CMK (cell line): ENCODE measurements around the gene RHBDL3.
"Not testable (repeated sequence)": the region's sequence is repeated elsewhere in the genome, so short reads cannot be mapped to it uniquely, and the experiment has no call there.

Source experiments
- DNase-seq: peaks from one replicate; pipeline ENCODE4 v3.0.0-alpha.2; 2010; ENCODE audit warnings: low read depth

The RHBDL3 gene

GRCh38 chr17:32323811-32324491 lies 58.3 kb downstream of the RHBDL3 start:
- DNase-seq = no peak

GRCh38 chr17:32327911-32328310 lies 62.3 kb downstream of the RHBDL3 start:
- no peak for DNase-seq

GRCh38 chr17:32330147-32330546 lies 64.5 kb downstream of the RHBDL3 start:
- no peak for DNase-seq

DNA sequence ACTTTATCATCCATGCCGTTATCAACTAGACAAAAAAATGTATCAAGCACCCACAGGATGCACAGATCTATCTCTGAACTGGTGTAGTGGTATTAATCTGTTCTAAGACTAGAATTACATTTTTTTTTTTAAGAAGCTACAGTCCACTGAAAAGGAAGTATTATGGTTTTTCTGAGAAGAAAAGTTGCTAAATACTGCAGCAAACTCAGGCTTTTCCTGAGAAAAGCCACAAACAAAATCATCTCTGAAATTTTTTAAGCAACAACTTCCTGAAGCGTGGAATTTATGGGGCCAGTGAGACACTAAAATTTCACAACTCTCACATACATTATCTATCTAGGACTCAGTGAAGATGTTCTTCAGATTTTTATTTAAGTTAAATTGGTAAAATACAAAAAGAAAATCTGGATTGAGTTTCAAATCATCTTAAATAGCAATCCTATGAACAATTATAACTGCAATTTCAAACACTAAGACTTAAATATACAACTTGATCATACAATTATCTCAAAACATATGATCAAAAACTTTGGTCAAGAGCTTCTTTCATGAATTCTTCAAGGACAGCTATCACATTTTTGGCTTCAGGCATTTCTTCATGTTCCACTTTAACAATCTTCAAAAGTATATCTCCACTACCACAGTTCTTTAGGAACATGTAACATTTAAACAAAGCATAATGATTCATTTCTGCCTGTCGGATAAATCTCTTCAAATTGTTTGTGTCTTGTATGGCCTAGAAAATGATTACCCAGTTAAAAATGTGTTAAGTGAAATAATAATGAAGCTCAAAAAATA lies 65.8 kb downstream of the RHBDL3 start:
- DNase-seq = no peak

DNA sequence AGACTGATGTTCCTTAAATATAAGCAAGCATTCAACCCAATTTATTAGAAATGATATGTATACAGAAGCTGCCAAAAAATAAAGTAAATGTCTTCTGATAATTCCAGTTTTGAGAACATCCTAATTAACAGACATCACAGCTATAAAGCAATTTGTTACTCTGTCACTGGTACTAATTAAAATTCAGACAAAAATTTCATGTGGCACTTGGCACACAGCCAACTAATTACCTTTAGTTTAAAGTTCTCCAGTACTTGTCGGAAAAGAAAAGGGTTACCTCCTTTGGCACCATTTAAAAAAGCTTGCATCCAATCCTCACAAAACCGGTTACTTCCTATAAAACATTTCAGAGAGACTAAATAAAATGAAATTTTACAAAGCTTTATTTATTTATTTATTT lies 67.6 kb downstream of the RHBDL3 start:
- DNase-seq = no peak

DNA sequence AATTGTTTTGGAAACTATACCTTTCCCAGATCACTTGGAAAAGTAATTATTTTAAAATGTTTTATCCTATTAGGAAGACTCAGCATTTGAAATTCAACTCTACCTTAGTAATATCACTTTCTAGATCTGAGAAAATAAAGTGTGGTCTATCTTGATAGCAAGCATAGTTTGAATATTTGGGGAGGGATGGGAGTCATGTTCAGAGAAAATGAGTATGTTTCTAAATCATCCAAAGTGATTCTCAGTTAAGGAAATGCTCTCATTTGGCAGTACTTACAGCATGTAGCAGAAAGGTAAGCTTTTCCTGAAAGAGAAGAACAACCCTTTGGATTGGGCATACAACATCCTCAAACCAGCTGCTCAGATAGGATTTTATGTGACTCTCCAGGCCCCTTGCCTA lies 69.4 kb downstream of the RHBDL3 start:
- DNase-seq = no peak

DNA sequence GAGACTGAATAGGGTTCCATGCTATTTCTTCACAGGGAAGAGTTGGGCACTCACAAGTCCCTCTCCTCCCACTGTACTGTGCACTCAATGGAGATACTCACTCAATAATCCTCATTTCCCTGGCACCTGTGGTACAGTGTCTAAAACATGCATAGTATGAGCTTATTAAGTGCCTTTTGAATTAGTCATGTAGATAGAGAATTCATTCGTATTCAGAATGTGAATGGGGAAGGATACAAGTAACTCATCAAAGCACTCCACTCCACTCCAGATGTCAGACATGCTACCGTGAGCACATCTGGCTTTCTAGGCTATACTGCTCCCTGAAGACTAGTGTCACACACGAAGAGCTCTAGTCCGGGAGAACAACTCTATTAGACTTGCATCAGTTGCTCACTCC lies 70.1 kb downstream of the RHBDL3 start:
- no peak for DNase-seq

DNA sequence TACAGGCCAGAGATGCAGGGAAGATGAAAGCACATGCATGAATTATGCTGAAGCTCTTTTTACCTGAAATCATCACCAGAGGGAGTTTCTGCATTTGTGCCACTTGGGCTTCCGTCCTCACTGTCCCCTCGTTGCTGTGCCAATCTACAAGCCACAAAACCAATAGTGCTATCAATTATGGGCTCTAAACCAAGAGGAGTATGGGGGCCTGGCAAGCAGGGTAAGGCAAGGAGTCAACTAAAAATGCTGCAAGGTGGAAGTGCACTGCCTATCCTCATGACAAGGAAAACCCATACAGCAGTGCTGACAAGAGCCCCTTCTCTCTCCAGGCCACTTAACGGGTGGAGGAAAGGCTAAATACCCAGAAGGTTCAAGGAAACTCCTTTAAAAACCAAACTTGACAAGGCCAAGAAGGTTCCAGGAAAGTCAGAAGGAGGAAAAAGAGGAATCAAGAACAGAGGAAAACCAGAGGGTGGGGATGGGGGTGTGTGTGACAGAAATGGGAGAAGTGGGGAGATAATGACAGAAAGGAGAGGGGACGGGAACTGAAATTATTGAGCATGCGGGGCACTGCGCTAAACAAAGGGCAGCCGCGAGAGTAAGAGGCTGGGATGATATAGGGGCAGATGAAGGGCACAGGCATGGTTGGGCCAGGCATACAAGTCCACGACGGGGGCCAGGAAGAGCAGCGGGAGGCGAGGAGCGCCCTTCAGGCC lies 75.7 kb downstream of the RHBDL3 start:
- no peak for DNase-seq

GRCh38 chr17:32341857-32342602 lies 76.4 kb downstream of the RHBDL3 start, which contains the start of gene C17orf75:
TSS of gene C17orf75 (minus strand) at chr17:32342173. CDS start at chr17:32342139, 34 bp downstream.
- no peak for DNase-seq

GRCh38 chr17:32342603-32343325 lies 77.1 kb downstream of the RHBDL3 start:
- no peak for DNase-seq

- no peak for DNase-seq
Measured at GRCh38 chr17:32345951-32346600, 80.4 kb downstream of the RHBDL3 start.

DNA sequence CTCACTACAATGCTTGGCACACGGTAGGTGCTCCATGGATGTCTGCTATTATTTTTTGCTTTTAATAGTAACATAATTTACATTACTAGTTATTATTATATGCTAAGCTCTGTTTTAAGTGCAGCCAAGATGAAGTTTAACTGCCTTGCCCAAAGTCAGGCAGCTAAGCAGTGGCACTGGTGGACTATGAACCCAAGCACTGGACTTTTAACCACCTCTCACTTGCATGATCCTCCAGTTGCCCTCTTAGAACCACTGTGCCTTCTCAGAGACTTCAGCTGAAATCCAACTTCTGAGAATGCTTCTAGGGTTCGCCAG lies 82.8 kb downstream of the RHBDL3 start:
- no peak for DNase-seq

DNA sequence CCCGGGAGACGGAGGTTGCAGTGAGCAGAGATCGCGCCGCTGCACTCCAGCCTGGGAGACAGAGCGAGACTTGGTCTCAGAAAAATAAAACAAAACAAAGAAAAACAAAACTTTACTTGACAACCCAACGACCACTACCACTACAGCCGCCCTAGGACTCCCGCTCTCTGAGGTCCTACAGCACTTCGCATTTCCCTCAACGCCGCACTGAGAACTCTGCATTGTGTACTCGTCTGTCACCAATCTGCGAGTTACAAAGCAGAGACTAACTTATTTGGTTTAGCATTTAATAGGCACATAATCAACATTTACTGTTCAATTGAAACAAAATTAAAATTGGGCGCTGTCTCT lies 83.8 kb downstream of the RHBDL3 start:
- DNase-seq = no peak

GRCh38 chr17:32349854-32350665 lies 84.4 kb downstream of the RHBDL3 start, which contains the start of gene ZNF207:
TSS of gene ZNF207 (plus strand) at chr17:32350157. CDS start at chr17:32350286, 129 bp downstream.
- DNase-seq = peak; percentile 89

DNA sequence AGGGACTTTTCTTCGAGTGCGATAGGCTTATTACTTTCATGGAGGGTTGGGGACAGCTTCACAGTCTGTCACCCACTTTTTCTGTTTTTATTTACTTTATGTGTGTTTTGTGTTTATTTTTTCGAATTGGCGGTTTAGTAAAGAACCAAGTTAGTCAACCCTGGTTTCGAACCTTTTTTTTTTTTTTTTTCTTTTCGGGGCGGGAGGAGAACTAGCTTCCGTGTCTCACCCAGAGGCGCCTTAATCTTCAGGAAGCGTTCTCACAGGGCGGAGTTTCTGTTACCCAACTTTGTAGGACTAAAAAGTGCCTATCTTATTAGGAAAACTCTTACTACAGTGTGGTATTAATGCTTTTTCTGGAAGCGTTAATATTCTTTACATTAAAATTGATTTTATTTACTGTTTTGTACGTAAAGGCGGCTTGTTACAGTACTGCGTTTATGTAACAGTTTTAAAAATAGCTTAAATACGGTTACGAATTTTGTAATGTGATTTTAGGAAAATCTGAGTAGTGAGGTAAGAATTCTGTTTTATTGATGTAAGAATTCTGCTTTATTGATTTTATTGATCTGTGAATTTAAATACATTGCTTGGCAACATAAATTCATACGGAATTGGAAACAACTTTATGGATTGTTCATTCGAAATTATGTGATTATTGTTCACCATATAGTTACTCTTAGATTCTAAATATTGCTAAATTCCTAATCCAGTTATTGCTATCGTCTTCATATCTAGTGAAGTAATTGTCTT lies 85.2 kb downstream of the RHBDL3 start:
- no peak for DNase-seq

GRCh38 chr17:32352734-32353133 lies 87.1 kb downstream of the RHBDL3 start:
- DNase-seq = not testable (repeated sequence)

GRCh38 chr17:32355649-32356377 lies 90.2 kb downstream of the RHBDL3 start:
- DNase-seq = no peak

- DNase-seq = no peak
Measured at GRCh38 chr17:32356378-32356743, 90.7 kb downstream of the RHBDL3 start.

DNA sequence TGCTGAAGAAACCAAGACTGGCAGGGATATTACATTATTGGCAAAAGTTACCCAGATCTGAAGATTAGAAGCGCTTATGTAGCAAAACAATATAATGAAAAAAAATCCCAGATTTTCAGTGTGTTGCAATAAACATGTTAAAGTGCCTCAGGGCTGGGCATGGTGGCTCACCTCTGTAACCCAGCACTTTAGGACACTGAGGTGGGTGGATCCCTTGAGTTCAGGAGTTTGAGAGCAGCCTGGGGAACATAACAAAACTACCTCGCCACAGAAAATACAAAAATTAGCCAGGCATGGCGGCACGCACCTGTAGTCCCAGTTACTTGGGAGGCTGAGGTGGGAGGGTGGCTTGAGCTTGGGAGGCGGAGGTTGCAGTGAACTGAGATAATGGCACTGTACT lies 91.1 kb downstream of the RHBDL3 start:
- no peak for DNase-seq
